ENCODE measurements around the gene GMPPA. TPM values are rescaled to one million over a fixed set of nuclear protein-coding genes. Genes with fewer than 3 reads are reported as not detected.

GMPPA gene
- total RNA-seq: 88.4 and 110 TPM in 2 replicates

DNA sequence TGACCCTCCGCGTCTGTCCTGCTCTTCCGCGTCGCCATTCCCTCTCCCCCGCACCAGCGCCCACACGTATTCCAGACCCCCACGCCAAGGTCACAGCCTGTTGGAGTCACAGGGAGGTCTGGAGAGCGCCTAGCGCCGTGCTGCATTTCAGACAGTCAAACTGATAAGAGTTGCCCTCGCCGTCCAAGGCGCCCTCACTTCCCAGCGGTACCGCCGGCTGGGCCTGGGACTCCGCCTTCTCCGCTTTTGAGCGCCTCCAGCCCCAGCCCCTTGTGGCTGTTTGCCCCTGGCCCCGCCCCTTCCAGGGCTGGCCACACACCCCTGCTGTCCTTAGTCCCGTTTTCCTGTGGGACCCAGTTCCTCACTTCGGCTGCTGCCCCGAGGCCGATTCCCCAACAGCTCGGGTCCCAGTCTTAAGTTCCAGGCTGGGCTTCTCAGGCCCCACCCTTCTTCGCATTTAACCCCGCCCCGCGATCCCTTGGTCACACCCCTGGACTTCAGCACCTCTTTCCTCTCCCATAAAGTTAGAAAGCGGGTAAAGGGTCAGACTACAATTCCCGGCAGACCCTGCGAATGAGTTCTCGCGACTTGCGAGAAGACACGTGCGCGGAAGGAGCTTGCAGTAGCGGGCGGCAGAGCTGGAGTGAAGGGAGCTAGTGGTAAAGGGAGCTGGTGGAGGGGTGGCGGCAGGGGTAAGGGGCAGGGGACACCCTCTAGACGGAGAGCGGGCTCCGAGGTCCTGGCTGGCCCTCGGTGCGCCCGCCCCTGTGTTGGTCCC lies at the start of gene GMPPA:
TSS of gene GMPPA (plus strand) at position 612 of the 778 bp plus-strand sequence. CDS start 1,085 bp downstream, outside the sequence.

DNA sequence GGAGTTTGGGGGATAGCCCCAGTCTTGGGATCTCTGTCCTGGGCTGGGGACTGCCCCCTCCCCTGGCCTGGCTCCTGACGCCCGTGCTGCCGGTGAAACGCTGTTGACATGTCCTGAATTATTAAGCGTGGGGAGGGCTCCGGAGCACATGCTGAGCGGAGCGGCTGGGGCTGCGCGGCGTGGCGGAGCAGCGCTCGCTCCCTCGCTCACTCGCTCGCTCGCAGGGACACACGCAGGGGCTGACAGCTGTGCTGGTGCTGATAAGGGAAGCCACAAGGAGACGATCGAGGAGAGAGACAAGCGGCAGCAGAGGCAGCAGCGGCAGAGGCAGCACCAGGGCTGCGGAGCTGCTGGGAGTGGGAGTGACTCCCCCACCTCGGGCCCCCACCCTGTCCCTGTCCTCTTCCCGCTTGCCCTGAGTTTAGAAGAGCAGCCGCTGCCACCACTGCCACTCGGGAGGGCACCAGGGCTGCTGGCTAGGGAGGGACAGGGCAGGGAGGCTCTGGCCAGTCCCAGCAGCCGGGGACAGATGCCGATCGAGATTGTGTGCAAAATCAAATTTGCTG lies 15.6 kb downstream of the GMPPA start, which contains the start of gene ASIC4:
TSS of gene ASIC4 (plus strand) at position 287 of the 566 bp plus-strand sequence. CDS start at position 530, 243 bp downstream.

DNA sequence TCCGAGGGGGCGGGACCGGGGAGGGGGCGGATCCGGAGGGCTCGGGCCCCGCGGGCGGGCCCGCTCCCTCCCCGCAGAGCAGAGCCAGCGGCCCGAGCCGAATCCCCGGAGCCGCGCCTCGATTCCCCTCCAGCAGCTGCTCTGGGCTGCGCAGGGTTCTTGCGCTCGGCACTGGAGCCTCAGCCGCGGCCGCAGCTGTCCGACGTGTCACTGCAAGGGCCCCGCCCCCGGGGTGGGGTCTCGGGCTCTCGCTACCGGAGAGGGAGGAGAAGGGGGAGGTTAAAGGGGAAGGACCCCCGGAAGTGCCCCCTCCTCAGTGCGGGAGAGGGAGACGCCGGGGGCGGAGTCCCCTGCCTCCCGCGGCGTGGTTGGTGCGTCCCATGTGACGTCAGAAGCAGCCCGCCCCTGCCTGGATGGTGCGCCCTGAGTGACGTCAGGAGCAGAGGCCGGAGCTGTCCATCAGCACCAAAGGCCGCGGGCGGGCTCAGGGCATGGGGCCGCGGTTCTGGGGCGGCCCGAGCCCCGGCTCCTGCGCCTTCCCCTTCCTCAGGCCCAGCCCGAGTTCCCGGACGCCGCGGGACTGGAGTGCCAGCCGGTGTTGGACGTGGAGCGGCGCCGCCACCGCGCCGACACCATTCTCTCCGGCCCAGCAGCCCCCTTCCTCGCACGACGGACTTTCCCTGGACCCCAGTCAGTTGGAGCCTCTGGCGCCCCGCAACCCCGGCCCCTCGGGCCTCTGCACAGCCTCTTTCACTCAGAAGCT lies 45.1 kb downstream of the GMPPA start, which contains the start of the genes CHPF and TMEM198:
TSS of gene CHPF (minus strand) at position 214 of the 763 bp plus-strand sequence. CDS start 271 bp downstream, outside the sequence.
TSS of gene TMEM198 (plus strand) at position 433 of the 763 bp plus-strand sequence. CDS start 700 bp downstream, outside the sequence.

Other genes with a start within 250 kb of the GMPPA start
- not detected in 2 replicates for gene TUBA4B, start 245.6 kb upstream of the GMPPA start, total RNA-seq
- gene TUBA4A, start 245.0 kb upstream of the GMPPA start, total RNA-seq: 11.3 and 19.0 TPM in 2 replicates
- gene DNAJB2, start 219.5 kb upstream of the GMPPA start, total RNA-seq: 30.0 and 37.2 TPM in 2 replicates
- gene PTPRN, start 189.5 kb upstream of the GMPPA start, total RNA-seq: 1.2 and 1.7 TPM in 2 replicates
- gene RESP18, start 166.1 kb upstream of the GMPPA start, total RNA-seq: not detected in 2 replicates
- 55.9 and 67.2 TPM in 2 replicates for gene DNPEP, start 111.0 kb upstream of the GMPPA start, total RNA-seq
- gene DES, start 80.5 kb upstream of the GMPPA start, total RNA-seq: 83.3 and 119 TPM in 2 replicates
- gene SPEG, start 64.0 kb upstream of the GMPPA start, total RNA-seq: 11.8 and 17.4 TPM in 2 replicates
- not detected in 2 replicates for gene ASIC4, start 15.6 kb downstream of the GMPPA start, total RNA-seq
- gene CHPF, start 44.9 kb downstream of the GMPPA start, total RNA-seq: 297 and 310 TPM in 2 replicates
- 0.53 and 3.5 TPM in 2 replicates for gene TMEM198, start 45.1 kb downstream of the GMPPA start, total RNA-seq
- 51.3 and 52.1 TPM in 2 replicates for gene OBSL1, start 72.6 kb downstream of the GMPPA start, total RNA-seq
- gene INHA, start 73.4 kb downstream of the GMPPA start, total RNA-seq: not detected in 2 replicates
- 13.0 and 14.4 TPM in 2 replicates for gene STK11IP, start 99.0 kb downstream of the GMPPA start, total RNA-seq
- gene SLC4A3, start 128.7 kb downstream of the GMPPA start, total RNA-seq: 5.5 and 5.7 TPM in 2 replicates